Activated T-helper 1 cell treated with anti-CD3 and anti-CD28 coated beads, Interleukin-2, amount 50 U/mL, for 16 hours (primary cell): ENCODE results near the gene TINCR.

Experiments used
- DNase-seq, 2 donors: peaks; one replicate each; pipeline ENCODE4 v3.0.0-alpha.2; 2020; ENCODE audit warnings: low read depth in 1 of 2, low spot score in 1 of 2

The TINCR gene

DNA sequence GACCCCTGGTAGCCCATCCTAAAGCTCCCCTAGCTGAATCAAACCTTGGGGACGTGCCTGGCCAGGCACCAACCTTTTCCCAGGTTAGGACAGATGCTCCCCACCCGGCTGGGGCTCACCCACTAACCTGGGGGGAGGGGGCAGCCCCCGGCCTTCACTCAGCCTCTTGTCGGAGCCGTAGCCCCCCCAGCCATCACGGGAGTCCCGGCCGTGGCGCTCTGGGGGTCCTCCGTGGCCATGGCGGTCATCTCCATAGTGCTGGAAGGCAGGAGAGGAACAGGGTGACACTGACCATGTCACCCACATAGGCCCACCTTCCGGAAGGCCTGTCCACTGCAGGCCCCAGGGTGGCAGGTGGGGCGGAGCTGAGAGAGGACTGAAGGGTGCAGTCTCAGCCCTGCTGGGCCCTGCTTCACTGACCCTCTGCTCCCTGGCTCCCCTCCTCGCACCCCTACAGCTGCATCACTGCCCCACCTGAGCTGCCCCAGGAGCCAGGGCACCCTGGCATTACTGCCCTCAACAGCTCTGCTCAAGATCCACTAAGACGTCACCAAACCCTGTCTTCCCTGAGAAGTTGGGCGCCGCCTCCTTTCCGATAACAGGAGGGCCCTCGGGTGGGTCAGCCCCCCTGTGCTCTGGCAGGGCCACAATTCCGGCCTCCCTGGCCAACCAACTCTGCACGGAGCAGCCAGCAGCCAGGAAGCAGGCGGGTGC lies 22.6 kb upstream of the TINCR start:
- DNase-seq = no peak

- DNase-seq = no peak
Measured at GRCh38 chr19:5588906-5589676, 21.3 kb upstream of the TINCR start.

- DNase-seq = no peak
Measured at GRCh38 chr19:5588441-5588840, 20.7 kb upstream of the TINCR start.

- DNase-seq = no peak
Measured at GRCh38 chr19:5587661-5588060, 19.9 kb upstream of the TINCR start.

DNA sequence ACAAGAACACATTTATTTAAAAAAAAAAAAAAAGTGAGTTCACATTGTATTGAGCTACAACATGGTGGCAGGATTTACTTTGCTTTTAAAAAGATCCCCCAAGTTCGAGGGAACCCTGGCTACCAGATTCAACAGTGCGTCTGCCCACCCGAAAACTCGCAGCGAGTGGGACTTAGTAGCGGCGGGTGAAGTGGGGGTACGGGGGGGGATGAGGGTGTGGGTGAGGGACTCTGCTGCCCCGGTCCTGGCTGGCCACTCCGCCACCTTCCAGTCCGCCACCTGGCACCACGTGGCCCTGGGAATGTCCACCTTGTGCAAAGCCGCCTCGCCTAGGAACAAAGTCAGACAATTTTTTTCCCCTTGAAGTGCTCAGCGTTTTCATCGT lies 19.3 kb upstream of the TINCR start:
- DNase-seq = no peak

DNA sequence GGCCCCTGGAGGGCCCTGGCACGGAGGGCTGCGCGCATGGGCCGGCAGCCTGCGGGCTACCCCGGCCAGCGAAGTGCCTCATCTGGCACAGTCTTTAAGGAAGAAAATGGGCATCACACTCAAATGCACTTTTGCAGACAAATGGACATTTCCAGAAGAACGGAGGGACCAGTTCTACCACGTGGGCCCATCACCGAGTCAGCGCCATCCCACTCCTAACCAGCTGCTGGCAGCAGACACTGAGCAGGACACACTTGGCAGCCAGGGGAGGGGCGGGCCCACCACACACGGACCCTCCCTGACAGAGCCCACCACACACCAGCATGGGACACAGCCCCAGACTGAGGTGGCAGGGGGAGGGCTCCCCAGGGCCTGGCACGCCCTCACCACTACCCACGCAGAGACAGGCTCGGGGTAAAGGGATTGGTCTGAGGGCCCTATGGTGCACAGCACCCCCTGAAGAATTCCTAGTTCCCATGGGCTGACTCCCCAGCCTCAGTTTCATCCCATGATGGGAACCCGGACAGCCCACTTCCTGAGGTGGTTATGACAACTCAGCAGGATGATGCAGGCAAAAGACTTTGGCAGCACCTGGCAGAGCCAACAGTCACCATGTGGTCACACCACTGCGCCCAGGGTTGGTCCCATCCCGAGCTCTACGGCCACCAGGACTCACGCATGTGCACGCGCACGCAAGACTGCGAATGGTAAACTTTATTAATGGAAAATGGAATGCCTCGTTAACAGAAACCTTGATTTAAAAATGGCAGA lies 18.7 kb upstream of the TINCR start:
- DNase-seq = no peak

DNA sequence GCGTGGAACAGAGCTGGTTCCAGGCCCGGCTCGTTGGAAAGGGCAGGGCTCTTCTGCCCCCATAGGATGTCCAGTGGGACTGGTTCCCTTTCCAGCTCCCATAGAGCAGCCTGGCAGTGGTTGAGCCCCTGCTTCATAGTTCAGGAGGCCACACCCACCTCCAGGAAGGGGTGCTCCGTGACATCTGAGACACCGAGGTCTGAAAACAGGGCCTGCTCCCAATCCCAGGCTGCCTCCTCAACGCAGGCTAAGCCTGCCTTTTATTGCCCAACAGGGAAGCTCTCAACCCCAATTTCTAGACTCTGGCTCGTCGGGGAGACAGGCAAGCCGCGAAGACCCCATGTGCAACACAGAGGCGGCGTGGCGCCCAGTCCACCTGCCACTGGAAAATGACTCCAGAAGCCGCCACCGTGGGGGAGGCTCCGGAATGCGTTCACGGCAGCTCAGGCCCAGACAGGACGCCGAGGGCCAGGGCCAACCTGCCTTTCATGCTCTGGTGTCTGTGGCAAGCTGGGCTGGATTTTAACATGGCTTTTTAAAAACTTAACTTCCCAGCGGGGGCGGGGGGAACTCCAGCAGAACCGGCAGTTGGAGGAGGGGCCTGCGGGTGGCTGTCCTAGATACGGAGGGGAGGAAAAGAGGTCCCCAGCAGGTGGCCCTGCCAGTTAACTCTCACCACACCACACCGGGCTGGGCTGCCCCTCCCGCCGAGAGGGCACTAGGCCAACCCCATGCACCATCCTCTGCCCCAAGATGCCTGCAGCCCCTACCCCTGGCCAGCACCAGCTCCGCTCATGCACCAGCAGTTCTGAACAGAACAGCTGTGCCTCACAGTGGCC lies 17.9 kb upstream of the TINCR start:
- no peak for DNase-seq

GRCh38 chr19:5580161-5580571 lies 12.4 kb upstream of the TINCR start:
- no peak for DNase-seq

DNA sequence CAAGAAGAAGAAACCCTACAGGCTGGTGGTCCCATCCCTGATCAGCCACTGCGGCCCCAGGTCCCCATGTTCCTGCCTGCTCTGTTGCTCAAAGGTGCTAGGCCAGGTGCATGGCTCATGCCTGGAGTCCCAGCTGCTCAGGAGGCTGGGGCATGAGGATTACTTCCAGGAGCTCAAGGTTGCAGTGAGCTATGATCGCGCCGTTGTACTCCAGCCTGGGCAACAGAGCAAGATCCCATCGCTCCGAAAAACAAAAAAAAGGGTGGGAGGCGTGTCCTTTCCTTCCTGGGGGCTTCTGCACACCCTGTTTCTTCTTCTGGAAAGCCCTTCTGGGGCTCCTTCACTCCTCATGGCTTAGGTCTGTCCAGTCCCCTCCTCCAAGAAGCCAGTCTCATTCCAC lies 11.9 kb upstream of the TINCR start:
- DNase-seq = no peak

DNA sequence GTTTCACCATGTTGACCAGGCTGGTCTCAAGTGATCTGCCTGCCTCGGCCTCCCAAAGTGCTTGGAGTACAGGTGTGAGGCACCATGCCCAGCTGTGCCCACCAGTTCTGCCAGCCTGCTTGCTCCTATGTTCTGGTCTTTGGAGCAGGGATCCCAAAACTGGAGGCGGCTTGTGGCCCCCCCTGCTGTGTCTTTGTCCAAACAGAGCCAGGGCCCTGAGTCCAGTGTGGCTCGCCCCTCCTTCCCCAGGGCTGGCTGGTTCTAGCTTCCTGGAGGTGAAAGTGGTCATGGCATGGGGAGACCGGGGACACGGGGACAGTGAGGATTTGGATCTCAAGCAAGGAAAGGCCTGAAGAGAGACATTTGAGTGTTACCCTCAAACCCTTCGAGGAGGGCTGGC lies 11.5 kb upstream of the TINCR start:
- no peak for DNase-seq

- peak; percentile 59 to 61 for DNase-seq
Measured at GRCh38 chr19:5578097-5578846, 10.5 kb upstream of the TINCR start.

DNA sequence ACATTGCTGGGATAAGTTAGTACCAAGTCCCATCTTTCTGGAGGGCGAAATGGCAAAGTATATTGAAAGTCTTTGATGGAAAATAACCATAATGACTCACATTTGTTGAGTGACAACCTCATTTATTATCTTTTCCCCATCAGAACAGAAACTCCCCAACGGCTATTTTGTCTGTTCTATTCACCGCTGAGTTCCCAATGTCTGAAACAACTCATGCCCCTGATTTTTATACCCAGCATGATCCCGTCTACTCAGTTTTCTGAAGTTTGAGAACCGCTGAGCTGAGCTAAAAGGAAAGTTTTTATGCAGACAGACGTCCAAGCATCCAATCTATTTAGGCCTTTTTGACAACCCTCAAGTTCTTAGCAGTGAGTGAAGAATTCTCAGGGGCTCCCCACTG lies 7.8 kb upstream of the TINCR start:
- DNase-seq = no peak

- DNase-seq = no peak
Measured at GRCh38 chr19:5572556-5573286, 5.0 kb upstream of the TINCR start.

GRCh38 chr19:5571777-5572176 lies 4.0 kb upstream of the TINCR start:
- DNase-seq = no peak

GRCh38 chr19:5567970-5568407 lies 236 bp upstream of the TINCR start:
- no peak for DNase-seq

DNA sequence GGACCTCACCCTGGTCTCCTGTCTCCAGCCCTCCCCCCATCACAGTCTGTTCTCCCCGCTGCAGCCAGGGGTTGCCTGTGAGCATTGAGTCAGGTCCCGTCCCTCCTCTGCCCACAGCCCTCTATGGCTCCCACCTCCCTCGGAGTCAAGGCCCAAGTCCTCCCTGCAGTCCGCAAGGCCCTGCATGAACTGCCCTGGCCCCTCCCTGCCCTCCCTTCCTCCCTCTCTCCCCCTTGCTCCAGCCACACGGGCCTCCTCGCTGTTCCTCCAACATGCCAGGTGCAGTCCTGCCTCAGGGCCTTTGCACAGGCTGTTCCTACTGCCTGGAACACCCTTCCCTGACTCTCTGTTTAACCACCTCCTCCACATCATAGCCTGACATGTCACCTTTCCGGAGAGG lies 2.8 kb downstream of the TINCR start:
- no peak for DNase-seq

- no peak for DNase-seq
Measured at GRCh38 chr19:5563935-5564612, 3.7 kb downstream of the TINCR start.

GRCh38 chr19:5563008-5563431 lies 4.7 kb downstream of the TINCR start:
- no peak for DNase-seq

GRCh38 chr19:5562280-5562679 lies 5.5 kb downstream of the TINCR start:
- no peak for DNase-seq
